ENCODE measurements around the gene DNMT3A.

- TF ChIP-seq CTCF (IDR thresholded peaks at IDR 0.05 in 8 of 11, conservative IDR thresholded peaks at IDR 0.05 in 3 of 11) (no peak), POLR2AphosphoS5 (IDR thresholded peaks at IDR 0.05) (no peak), POLR2A (IDR thresholded peaks at IDR 0.05) (no peak)
Measured at GRCh38 chr2:25188405-25188804, 153.3 kb downstream of the DNMT3A start.
